IPS DF 4.7 (cell line): ENCODE results near the gene FAM209B.
"Not testable (repeated sequence)": the region's sequence is repeated elsewhere in the genome, so short reads cannot be mapped to it uniquely, and the experiment has no call there.

Experiments
- DNase-seq: peaks from one replicate; pipeline ENCODE4 v3.0.0-alpha.2; 2013; ENCODE audit warnings: low spot score; ENCODE audit errors: extremely low read depth

The FAM209B gene

GRCh38 chr20:56537997-56538396, 5.0 kb downstream of the FAM209B start:
- no peak for DNase-seq

- DNase-seq = no peak
Observed at GRCh38 chr20:56540415-56540814, 7.4 kb downstream of the FAM209B start.

GRCh38 chr20:56542489-56543030, 9.5 kb downstream of the FAM209B start:
- no peak for DNase-seq

GRCh38 chr20:56551571-56551970, 18.5 kb downstream of the FAM209B start:
- no peak for DNase-seq

GRCh38 chr20:56552911-56553629, 20.0 kb downstream of the FAM209B start:
- DNase-seq = no peak

GRCh38 chr20:56554869-56555268, 21.8 kb downstream of the FAM209B start:
- DNase-seq = no peak

- DNase-seq = no peak
Observed at GRCh38 chr20:56558968-56559367, 25.9 kb downstream of the FAM209B start.

GRCh38 chr20:56564526-56564925, 31.5 kb downstream of the FAM209B start:
- DNase-seq = not testable (repeated sequence)

GRCh38 chr20:56565511-56565910, 32.5 kb downstream of the FAM209B start:
- DNase-seq = no peak

GRCh38 chr20:56566621-56567020, 33.6 kb downstream of the FAM209B start:
- DNase-seq = no peak

- DNase-seq = no peak
Observed at GRCh38 chr20:56570832-56571231, 37.8 kb downstream of the FAM209B start.

- DNase-seq = no peak
Observed at GRCh38 chr20:56572172-56572571, 39.1 kb downstream of the FAM209B start.

- DNase-seq = no peak
Observed at GRCh38 chr20:56573986-56574385, 40.9 kb downstream of the FAM209B start.

GRCh38 chr20:56574531-56575142, 41.6 kb downstream of the FAM209B start:
- no peak for DNase-seq

- no peak for DNase-seq
Observed at GRCh38 chr20:56575157-56575556, 42.1 kb downstream of the FAM209B start.

GRCh38 chr20:56575961-56576360, 42.9 kb downstream of the FAM209B start:
- no peak for DNase-seq

- no peak for DNase-seq
Observed at GRCh38 chr20:56579301-56579710, 46.3 kb downstream of the FAM209B start.

- DNase-seq = no peak
Observed at GRCh38 chr20:56580226-56580625, 47.2 kb downstream of the FAM209B start.

GRCh38 chr20:56581701-56582100, 48.7 kb downstream of the FAM209B start:
- DNase-seq = no peak

- DNase-seq = no peak
Observed at GRCh38 chr20:56582542-56582941, 49.5 kb downstream of the FAM209B start.

- DNase-seq = no peak
Observed at GRCh38 chr20:56584916-56585315, 51.9 kb downstream of the FAM209B start.
